HUES48 (cell line): ENCODE measurements around the gene MRI1.

Source experiments
- H3K27ac ChIP-seq: one replicate; pipeline ENCODE4 v1.7.0; 2013; ENCODE audit warnings: low read depth, low read length, inconsistent platforms
- H3K27me3 ChIP-seq: 2 replicates; pipeline ENCODE4 v1.6.1; 2013; ENCODE audit warnings: mild to moderate bottlenecking, low read length; ENCODE audit not compliant: control insufficient read depth, insufficient read depth
- H3K36me3 ChIP-seq: 2 replicates; pipeline ENCODE4 v1.6.1; 2013; ENCODE audit warnings: low read length; ENCODE audit not compliant: control insufficient read depth, insufficient read depth
- H3K4me1 ChIP-seq: 2 replicates; pipeline ENCODE4 v1.6.1; 2013; ENCODE audit warnings: mild to moderate bottlenecking, low read length; ENCODE audit not compliant: control insufficient read depth, insufficient read depth
- H3K4me3 ChIP-seq: 2 replicates; pipeline ENCODE4 v1.5.1; 2013; ENCODE audit warnings: mild to moderate bottlenecking, low read depth, low read length
- H3K9ac ChIP-seq: 2 replicates; pipeline ENCODE4 v1.6.1; 2013; ENCODE audit warnings: mild to moderate bottlenecking, low read depth, low read length, moderate library complexity
- H3K9me3 ChIP-seq: 2 replicates; pipeline ENCODE4 v1.6.1; 2013; ENCODE audit warnings: low read length; ENCODE audit not compliant: control insufficient read depth, insufficient read depth

Gene MRI1

GRCh38 chr19:13764101-13764807, at the start of gene MRI1:
TSS of gene MRI1 (plus strand) at chr19:13764522. CDS start at chr19:13764589, 67 bp downstream.
- no peaks in the 10 kb centered on the region; the same call in 1 of the 2 replicates for H3K4me1 ChIP-seq
- peaks cover 33% of the 10 kb centered on the region for H3K36me3 ChIP-seq
- H3K9ac ChIP-seq: peak within 1 kb of the TSS; percentile 25; the same call in 1 of the 2 replicates
- no peaks in the 10 kb centered on the region for H3K9me3 ChIP-seq
- H3K27me3 ChIP-seq: no peaks in the 10 kb centered on the region
- no peak within 1 kb of the TSS for H3K27ac ChIP-seq
- H3K4me3 ChIP-seq: peak within 1 kb of the TSS; percentile 73

DNA sequence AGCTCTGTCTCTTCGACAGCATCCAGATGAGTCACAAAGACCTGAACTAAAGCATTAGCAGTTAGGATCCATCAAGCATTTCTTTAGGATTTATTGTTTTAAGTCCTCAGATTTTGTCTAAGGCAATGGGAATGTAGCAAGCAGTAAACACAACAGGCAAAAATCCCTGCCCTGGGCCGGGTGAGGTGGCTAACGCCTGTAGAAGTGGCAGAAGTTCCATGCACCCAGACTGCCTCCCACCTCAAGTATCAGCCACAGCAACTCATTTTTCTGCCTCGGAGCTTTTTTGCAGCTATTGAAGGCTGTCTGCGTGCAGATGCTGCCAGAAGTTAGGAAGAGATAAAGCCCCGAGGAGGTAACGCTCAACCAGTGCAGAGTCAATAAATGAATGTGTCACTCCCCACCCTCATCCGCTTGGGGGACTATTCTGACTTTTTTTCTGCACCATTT, 47.1 kb upstream of the MRI1 start:
- Histone ChIP-seq H3K4me3 (no peak overlapping the region), H3K27me3 (no peaks in the 10 kb centered on the region), H3K4me1 (no peaks in the 10 kb centered on the region), H3K9me3 (no peaks in the 10 kb centered on the region), H3K27ac (no peak overlapping the region), H3K36me3 (no peaks in the 10 kb centered on the region), H3K9ac (no peak overlapping the region)

DNA sequence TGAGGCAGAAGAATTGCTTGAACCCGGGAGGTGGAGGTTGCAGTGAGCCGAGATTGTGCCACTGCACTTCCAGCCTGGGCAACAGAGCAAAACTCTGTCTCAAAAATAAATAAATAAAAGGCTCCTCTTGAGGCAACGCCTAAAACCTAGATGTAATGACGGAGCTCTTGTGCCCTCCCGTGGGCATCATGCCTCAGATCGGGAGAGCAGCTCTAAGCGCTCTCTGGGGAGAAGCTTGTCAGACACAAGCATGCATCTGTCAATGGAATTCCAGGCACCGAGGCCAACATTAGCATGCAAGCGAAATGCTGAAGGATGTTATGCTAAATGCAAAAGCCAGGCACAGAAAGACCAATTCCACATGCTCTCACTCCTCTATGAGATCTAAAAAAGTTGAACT, 45.6 kb upstream of the MRI1 start:
- Histone ChIP-seq H3K9me3 (no peaks in the 10 kb centered on the region), H3K4me3 (no peak overlapping the region), H3K4me1 (no peaks in the 10 kb centered on the region), H3K36me3 (no peaks in the 10 kb centered on the region), H3K9ac (no peak overlapping the region), H3K27me3 (no peaks in the 10 kb centered on the region), H3K27ac (no peak overlapping the region)

GRCh38 chr19:13722146-13722545, 42.2 kb upstream of the MRI1 start:
- Histone ChIP-seq H3K4me1 (no peaks in the 10 kb centered on the region), H3K9me3 (no peaks in the 10 kb centered on the region), H3K27me3 (no peaks in the 10 kb centered on the region), H3K9ac (no peak overlapping the region), H3K4me3 (no peak overlapping the region), H3K27ac (no peak overlapping the region), H3K36me3 (no peaks in the 10 kb centered on the region)

DNA sequence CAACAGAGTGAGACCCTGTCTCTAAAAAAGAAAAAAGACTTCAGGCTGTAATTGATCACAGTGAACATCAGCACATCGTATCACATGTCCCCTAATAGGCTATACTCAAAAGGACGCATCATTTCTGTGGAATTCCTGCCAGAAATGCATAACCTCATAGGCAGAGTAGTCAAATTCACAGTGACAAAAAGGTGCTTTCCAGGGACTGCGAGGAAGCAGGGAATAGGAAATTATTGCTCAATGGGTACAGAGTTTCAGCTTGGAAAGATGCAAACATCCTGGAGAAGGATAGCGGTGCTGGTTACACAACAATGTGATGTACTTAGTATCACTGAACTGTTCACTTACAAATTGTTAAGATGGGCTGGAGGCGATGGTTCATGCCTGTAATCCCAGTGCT, 41.1 kb upstream of the MRI1 start:
- no peaks in the 10 kb centered on the region for H3K36me3 ChIP-seq
- H3K27ac ChIP-seq: no peak overlapping the region
- H3K27me3 ChIP-seq: no peaks in the 10 kb centered on the region
- no peak overlapping the region for H3K9ac ChIP-seq
- no peaks in the 10 kb centered on the region for H3K4me1 ChIP-seq
- no peaks in the 10 kb centered on the region for H3K9me3 ChIP-seq
- no peak overlapping the region for H3K4me3 ChIP-seq

DNA sequence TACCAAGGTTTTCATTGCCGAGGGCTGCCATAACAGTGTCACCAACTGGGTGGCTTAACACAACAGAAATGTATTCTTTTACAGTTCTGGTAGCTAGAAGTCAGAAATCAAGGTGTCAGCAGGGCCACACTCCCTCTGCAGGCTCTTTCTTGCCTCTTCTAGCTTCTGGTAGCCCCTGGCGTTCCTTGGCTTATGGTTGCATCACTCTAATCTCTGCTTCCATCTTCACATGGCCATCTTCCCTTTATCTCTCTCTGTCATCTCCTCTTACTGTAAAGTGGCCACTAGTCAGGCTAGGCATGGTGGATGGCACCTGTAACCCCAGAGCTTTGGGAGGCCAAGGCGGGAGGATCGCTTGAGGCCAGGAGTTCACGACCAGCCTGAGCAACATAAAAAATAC, 38.0 kb upstream of the MRI1 start:
- H3K4me3 ChIP-seq: no peak overlapping the region
- H3K27me3 ChIP-seq: no peaks in the 10 kb centered on the region
- H3K4me1 ChIP-seq: peaks cover 7% of the 10 kb centered on the region; the same call in 1 of the 2 replicates
- no peaks in the 10 kb centered on the region for H3K36me3 ChIP-seq
- H3K9ac ChIP-seq: no peak overlapping the region
- no peaks in the 10 kb centered on the region for H3K9me3 ChIP-seq
- no peak overlapping the region for H3K27ac ChIP-seq

DNA sequence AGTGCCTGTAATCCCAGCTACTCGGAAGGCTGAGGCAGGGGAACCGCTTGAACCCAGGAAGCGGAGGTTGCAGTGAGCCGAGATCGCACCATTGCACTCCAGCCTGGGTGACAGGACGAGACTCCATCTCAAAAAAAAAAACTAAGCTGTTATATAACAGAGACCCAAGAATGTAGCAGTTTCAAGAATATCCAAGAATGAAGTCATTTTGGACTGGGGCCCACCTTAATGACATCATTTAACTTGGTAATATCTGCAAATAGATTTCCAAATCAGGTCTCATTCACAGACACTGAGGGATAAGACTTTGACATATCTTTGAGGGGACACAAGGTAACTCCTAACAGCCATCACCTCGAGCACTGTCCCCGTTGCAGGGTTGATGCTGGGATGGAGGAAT, 36.5 kb upstream of the MRI1 start:
- Histone ChIP-seq H3K9me3 (no peaks in the 10 kb centered on the region), H3K4me3 (no peak overlapping the region), H3K4me1 (peaks cover 11% of the 10 kb centered on the region; the same call in 1 of the 2 replicates), H3K27me3 (no peaks in the 10 kb centered on the region), H3K27ac (no peak overlapping the region), H3K36me3 (no peaks in the 10 kb centered on the region), H3K9ac (no peak overlapping the region)

GRCh38 chr19:13729859-13730258, 34.5 kb upstream of the MRI1 start:
- Histone ChIP-seq H3K27ac (no peak overlapping the region), H3K27me3 (no peaks in the 10 kb centered on the region), H3K4me1 (peaks cover 11% of the 10 kb centered on the region; the same call in 1 of the 2 replicates)

DNA sequence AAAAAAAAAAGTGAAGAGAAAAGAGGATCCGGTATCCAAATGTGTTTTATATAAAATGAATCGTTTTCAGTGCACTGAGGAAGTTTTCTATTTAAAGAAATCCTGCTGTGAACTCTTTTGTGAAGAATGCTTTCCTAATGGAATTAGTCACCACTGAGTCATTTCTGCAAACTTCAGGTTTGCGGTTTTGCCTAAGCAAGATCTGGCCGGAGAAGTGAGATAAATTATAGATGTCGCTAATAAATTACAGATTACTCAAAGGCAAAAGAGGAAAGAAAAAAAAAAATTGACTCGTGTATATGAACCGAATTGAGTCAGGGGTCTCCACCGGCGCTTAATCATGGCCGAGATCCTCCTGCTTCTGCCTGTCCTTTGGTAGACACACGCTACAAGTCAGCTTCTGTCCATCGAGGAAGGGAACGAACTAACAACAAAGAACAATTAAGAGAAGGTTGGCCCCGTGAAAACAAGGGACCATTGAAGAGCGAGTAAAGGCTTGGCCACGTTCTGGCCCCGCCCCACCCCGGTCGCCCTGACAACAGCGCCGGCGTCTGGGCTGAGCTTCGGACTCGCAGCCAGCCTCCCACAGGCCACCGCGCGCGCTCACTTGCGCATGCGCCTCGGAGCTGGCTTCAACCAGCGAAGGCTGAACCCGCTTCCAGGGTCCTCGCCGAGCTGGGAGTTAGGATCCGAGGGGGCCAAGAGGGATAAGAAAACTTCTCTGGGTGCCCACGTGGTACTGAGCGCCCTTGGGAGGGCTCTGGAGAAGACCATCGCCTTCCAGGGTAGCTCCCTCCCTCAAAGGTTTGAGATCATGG, 33.0 kb upstream of the MRI1 start:
- Histone ChIP-seq H3K27me3 (no peaks in the 10 kb centered on the region), H3K4me1 (peaks cover 11% of the 10 kb centered on the region; the same call in 1 of the 2 replicates), H3K36me3 (no peaks in the 10 kb centered on the region; the same call in 1 of the 2 replicates), H3K4me3 (peak overlapping the region; percentile 78), H3K9ac (peak overlapping the region; percentile 86), H3K9me3 (no peaks in the 10 kb centered on the region), H3K27ac (peak overlapping the region; percentile 94)

More at GRCh38 chr19:13729859-13730258, 34.5 kb upstream of the MRI1 start:
- Histone ChIP-seq H3K36me3 (no peaks in the 10 kb centered on the region), H3K4me3 (no peak overlapping the region), H3K9ac (no peak overlapping the region), H3K9me3 (no peaks in the 10 kb centered on the region)

- H3K27ac ChIP-seq: no peak overlapping the region
Observed at GRCh38 chr19:13732337-13732736, 32.0 kb upstream of the MRI1 start.

GRCh38 chr19:13734751-13735150, 29.6 kb upstream of the MRI1 start:
- Histone ChIP-seq H3K4me1 (peaks cover 9% of the 10 kb centered on the region; the same call in 1 of the 2 replicates), H3K27me3 (no peaks in the 10 kb centered on the region), H3K36me3 (peaks cover 4% of the 10 kb centered on the region; the same call in 1 of the 2 replicates), H3K27ac (no peak overlapping the region), H3K4me3 (no peak overlapping the region), H3K9ac (no peak overlapping the region), H3K9me3 (no peaks in the 10 kb centered on the region)

More at GRCh38 chr19:13732337-13732736, 32.0 kb upstream of the MRI1 start:
- H3K4me1 ChIP-seq: peaks cover 11% of the 10 kb centered on the region; the same call in 1 of the 2 replicates
- H3K27me3 ChIP-seq: no peaks in the 10 kb centered on the region
- H3K9ac ChIP-seq: no peak overlapping the region
- H3K4me3 ChIP-seq: peak overlapping the region; percentile 78
- H3K9me3 ChIP-seq: no peaks in the 10 kb centered on the region
- H3K36me3 ChIP-seq: no peaks in the 10 kb centered on the region; the same call in 1 of the 2 replicates
